IPS-18a (cell line): ENCODE results near the gene CAMKMT.
A peak's percentile ranks its signal among the peaks of the same experiment; 100 is the strongest.

Experiments used
- H3K27ac ChIP-seq: one replicate; pipeline ENCODE4 v1.5.1; 2013; ENCODE audit warnings: low read length
- H3K27me3 ChIP-seq: one replicate; pipeline ENCODE4 v1.6.1; 2013; ENCODE audit warnings: mild to moderate bottlenecking, low read length; ENCODE audit not compliant: control insufficient read depth, insufficient read depth
- H3K36me3 ChIP-seq: one replicate; pipeline ENCODE4 v1.6.1; 2013; ENCODE audit warnings: low read depth, low read length; ENCODE audit not compliant: control insufficient read depth
- H3K4me1 ChIP-seq: one replicate; pipeline ENCODE4 v1.6.1; 2013; ENCODE audit warnings: low read depth, low read length; ENCODE audit not compliant: control insufficient read depth
- H3K4me3 ChIP-seq: one replicate; pipeline ENCODE4 v1.5.1; 2013; ENCODE audit warnings: low read length
- H3K9ac ChIP-seq: one replicate; pipeline ENCODE4 v1.6.1; 2013; ENCODE audit warnings: mild to moderate bottlenecking, low read length, moderate library complexity
- H3K9me3 ChIP-seq: one replicate; pipeline ENCODE4 v1.6.1; 2013; ENCODE audit warnings: low read depth, low read length; ENCODE audit not compliant: control insufficient read depth

CAMKMT gene

DNA sequence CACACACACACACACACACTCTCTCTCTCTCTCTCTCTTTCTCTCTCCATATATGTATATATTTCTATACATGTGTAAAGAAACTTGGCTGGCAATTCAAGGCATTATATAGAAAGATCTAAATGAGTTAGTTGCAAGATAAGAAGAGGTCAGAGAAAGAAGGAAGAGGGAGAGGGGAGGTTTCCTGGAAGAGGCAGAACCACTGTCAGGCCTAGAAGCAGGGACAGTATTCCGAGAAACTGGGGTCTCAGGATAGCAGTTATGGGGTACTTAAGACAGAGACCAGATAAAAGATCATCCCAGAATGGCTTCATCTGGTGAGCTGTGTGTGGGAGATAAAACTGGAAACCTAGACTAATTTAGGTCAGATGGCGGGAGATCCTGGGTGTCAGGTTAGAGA, 180.8 kb downstream of the CAMKMT start:
- Histone ChIP-seq H3K4me1 (peaks cover 47% of the 10 kb centered on the region), H3K27ac (peak overlapping the region; percentile 67), H3K4me3 (no peak overlapping the region), H3K9ac (no peak overlapping the region), H3K9me3 (no peaks in the 10 kb centered on the region), H3K36me3 (no peaks in the 10 kb centered on the region), H3K27me3 (no peaks in the 10 kb centered on the region)

DNA sequence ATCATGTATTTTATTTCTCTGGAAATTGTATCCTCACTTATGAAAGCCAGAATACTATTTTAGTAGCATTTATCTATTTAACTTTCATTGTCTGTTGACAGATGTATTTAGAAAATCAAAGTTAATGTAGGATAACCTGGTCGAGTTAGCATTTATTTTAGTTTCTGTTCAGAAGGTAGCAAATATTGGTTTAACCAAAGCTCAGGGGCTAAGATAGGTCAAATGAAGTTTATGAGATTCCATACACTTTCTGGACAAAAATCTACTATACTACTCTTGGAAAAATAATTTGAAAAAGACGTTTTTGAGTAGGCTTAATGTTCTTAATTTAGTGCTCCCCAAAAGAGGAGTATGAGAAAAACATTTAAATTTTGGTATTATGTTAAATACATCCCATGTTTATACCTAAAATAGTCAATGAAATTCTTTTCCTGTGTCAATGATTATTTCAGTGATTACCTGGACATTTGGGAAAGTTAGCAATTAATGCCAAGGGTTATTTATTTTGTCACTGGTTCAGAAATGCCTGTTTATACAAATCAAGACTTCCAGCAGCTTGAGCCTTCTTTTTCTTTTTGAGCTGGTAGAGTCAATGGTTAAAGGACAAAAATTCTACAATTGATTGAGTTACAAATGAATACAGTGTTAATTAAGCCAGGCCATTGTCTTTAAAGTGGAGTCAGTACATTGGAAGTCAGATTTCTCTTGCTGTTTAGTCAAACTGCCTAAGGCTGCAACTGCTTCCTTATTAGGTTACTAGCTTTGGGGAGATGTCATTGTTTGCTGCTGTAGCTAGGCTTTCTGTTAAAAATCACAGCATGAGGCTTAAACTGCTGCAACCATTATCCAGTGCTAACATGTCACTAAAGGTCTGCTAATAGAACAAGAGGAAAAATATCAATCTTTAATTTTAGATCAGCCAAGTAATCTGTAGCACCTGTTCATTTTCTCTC, 182.3 kb downstream of the CAMKMT start:
- H3K9me3 ChIP-seq = no peaks in the 10 kb centered on the region
- peak overlapping the region; percentile 21 for H3K4me3 ChIP-seq
- H3K27me3 ChIP-seq = no peaks in the 10 kb centered on the region
- peak overlapping the region; percentile 92 for H3K27ac ChIP-seq
- peaks cover 62% of the 10 kb centered on the region for H3K4me1 ChIP-seq
- H3K9ac ChIP-seq = peak overlapping the region; percentile 67
- H3K36me3 ChIP-seq = no peaks in the 10 kb centered on the region

DNA sequence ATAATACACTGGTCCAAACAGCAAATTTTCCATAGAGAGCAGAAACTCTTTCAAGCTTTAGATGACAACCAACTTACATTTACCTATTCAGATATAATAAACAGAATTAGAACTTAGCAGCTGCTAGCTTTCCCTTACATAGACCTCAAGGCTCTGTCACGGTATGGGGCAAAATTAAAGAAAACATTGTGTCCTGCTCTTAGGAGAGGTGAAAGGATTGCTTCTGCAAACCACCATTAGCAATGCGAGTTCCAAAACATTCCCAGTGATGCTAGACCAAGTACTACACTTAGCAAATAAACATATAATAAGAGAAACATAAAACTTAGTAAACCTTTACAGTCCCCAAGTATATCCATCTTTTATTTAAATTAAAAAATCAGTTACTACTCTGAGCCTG, 183.3 kb downstream of the CAMKMT start:
- H3K27ac ChIP-seq = peak overlapping the region; percentile 85
- H3K4me1 ChIP-seq = peaks cover 62% of the 10 kb centered on the region
- no peaks in the 10 kb centered on the region for H3K36me3 ChIP-seq
- H3K9me3 ChIP-seq = no peaks in the 10 kb centered on the region
- no peaks in the 10 kb centered on the region for H3K27me3 ChIP-seq
- H3K9ac ChIP-seq = peak overlapping the region; percentile 67
- H3K4me3 ChIP-seq = peak overlapping the region; percentile 14

- Histone ChIP-seq H3K4me3 (no peak overlapping the region), H3K27ac (no peak overlapping the region), H3K27me3 (no peaks in the 10 kb centered on the region), H3K4me1 (peaks cover 62% of the 10 kb centered on the region), H3K9ac (no peak overlapping the region), H3K9me3 (no peaks in the 10 kb centered on the region), H3K36me3 (no peaks in the 10 kb centered on the region)
Measured at GRCh38 chr2:44546459-44547127, 184.8 kb downstream of the CAMKMT start.

DNA sequence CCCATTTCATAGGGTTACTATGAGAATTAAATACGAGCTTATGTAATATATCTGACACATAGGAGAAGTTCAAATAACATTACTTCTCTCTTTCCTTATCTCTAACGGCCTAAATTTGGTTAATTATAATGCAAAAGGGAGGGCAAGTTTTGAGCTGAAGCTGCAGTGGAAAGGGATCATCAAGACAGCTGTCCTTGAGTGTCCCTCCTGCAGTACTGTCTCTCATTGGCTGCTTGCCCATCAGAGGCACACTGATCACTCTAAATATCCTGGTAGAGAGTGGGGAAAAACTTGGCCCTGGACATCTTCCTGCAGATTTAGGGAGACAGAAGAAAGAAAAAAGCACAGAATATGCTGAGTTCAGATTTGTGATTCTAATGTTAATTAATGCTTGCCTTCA, 186.0 kb downstream of the CAMKMT start:
- H3K4me1 ChIP-seq = peaks cover 55% of the 10 kb centered on the region
- no peaks in the 10 kb centered on the region for H3K9me3 ChIP-seq
- no peaks in the 10 kb centered on the region for H3K36me3 ChIP-seq
- H3K27ac ChIP-seq = no peak overlapping the region
- H3K4me3 ChIP-seq = no peak overlapping the region
- no peaks in the 10 kb centered on the region for H3K27me3 ChIP-seq
- no peak overlapping the region for H3K9ac ChIP-seq

- H3K36me3 ChIP-seq = no peaks in the 10 kb centered on the region
- peaks cover 48% of the 10 kb centered on the region for H3K4me1 ChIP-seq
- H3K27ac ChIP-seq = no peak overlapping the region
- no peaks in the 10 kb centered on the region for H3K27me3 ChIP-seq
- no peaks in the 10 kb centered on the region for H3K9me3 ChIP-seq
- H3K9ac ChIP-seq = no peak overlapping the region
- H3K4me3 ChIP-seq = no peak overlapping the region
Measured at GRCh38 chr2:44548221-44549098, 186.7 kb downstream of the CAMKMT start.

DNA sequence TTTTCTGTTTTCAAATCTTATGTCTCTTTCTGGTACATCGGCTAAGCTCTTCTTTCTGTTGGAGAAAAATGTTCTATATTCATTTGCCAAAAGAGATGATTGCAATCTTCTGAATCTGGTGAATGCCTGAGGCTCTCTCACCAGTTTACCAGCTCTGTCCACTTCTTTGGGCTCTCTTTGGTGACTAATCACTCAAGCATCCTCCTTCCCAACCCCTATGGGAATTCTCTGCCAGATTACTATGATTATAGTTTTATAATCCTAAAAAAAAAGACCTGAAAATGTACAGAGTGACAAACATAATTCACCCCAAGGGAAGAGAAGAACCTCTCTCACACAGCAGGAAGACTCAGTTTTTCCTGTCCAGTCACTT, 187.3 kb downstream of the CAMKMT start:
- Histone ChIP-seq H3K27ac (no peak overlapping the region), H3K9ac (no peak overlapping the region), H3K4me3 (no peak overlapping the region)

DNA sequence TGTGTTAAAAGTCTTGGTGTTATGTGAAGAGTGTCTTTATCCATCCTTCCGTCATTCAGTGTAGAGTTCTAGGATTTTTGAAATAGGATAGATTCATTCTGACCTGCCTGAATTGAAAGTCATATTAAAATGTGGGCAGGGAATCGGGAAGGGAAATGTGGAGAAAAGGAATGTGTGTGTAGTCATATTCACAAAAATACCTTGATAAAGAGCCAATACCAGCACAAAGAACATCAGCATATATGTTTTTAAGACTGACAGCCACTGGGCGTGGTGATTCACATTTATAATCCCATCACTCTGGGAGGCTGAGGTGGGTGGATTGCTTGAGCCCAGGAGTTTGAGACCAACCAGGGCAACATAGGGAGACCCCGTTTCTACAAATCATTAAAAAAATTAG, 188.1 kb downstream of the CAMKMT start:
- no peaks in the 10 kb centered on the region for H3K27me3 ChIP-seq
- no peak overlapping the region for H3K4me3 ChIP-seq
- peaks cover 39% of the 10 kb centered on the region for H3K4me1 ChIP-seq
- H3K27ac ChIP-seq = no peak overlapping the region
- H3K9me3 ChIP-seq = no peaks in the 10 kb centered on the region
- no peak overlapping the region for H3K9ac ChIP-seq
- H3K36me3 ChIP-seq = no peaks in the 10 kb centered on the region

More for the DNA sequence above, 187.3 kb downstream of the CAMKMT start:
- no peaks in the 10 kb centered on the region for H3K36me3 ChIP-seq
- H3K9me3 ChIP-seq = no peaks in the 10 kb centered on the region
- peaks cover 42% of the 10 kb centered on the region for H3K4me1 ChIP-seq
- no peaks in the 10 kb centered on the region for H3K27me3 ChIP-seq

DNA sequence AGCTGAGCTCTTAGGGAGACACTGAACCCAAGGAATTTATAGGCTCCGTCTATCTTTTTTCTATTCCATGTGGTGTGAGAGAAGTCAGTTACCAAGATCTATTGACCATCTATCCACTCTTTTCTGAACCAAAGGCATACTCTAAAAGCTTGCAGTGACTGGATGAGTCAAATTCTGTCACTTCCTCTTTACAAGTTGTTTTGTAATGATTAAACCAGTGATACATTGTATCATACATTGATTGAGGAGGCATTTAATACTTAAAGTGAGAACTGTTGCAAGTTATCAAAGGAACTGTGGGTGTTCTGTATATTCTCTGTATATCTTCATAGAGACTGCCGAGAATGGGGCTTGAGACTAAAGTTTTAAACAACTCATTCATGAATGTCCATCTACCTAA, 188.8 kb downstream of the CAMKMT start:
- no peaks in the 10 kb centered on the region for H3K36me3 ChIP-seq
- H3K4me3 ChIP-seq = no peak overlapping the region
- no peak overlapping the region for H3K27ac ChIP-seq
- no peak overlapping the region for H3K9ac ChIP-seq
- no peaks in the 10 kb centered on the region for H3K27me3 ChIP-seq
- peaks cover 32% of the 10 kb centered on the region for H3K4me1 ChIP-seq
- no peaks in the 10 kb centered on the region for H3K9me3 ChIP-seq

DNA sequence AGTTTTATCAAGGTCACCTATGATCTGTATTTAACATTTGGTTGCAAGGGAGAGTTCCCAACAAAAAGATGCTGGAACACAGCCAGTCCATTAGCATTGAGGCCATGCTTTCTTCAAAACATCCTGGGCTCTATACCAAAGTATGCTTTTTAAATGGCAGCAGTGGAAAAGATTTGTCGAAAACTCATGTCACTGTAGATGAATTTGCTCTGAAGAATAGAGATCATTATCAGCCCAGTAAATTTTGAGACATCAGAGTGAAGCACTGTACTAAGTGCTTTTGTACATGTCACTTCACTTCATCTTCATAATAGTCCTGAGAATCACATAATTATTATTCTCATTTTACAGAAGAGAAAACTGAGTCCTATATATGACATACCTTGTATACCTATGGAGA, 189.8 kb downstream of the CAMKMT start:
- no peak overlapping the region for H3K4me3 ChIP-seq
- H3K9ac ChIP-seq = no peak overlapping the region
- H3K36me3 ChIP-seq = no peaks in the 10 kb centered on the region
- H3K4me1 ChIP-seq = peaks cover 24% of the 10 kb centered on the region
- H3K9me3 ChIP-seq = no peaks in the 10 kb centered on the region
- H3K27me3 ChIP-seq = no peaks in the 10 kb centered on the region
- H3K27ac ChIP-seq = no peak overlapping the region

- H3K27ac ChIP-seq = no peak overlapping the region
- no peaks in the 10 kb centered on the region for H3K9me3 ChIP-seq
- H3K9ac ChIP-seq = no peak overlapping the region
- H3K4me1 ChIP-seq = peaks cover 6% of the 10 kb centered on the region
- no peak overlapping the region for H3K4me3 ChIP-seq
- H3K27me3 ChIP-seq = no peaks in the 10 kb centered on the region
- no peaks in the 10 kb centered on the region for H3K36me3 ChIP-seq
Measured at GRCh38 chr2:44553456-44553855, 191.7 kb downstream of the CAMKMT start.
